Stimulated activated CD8-positive, alpha-beta memory T cell treated with anti-CD3 and anti-CD28 coated beads, Interleukin-12 subunit alpha, Interleukin-12 subunit beta, amount 100 ng/mL, for 24 hours (primary cell): ENCODE data around the gene TMEM43.

Experiments
- DNase-seq: peaks from one replicate; pipeline ENCODE4 v3.0.0-alpha.2; 2020; ENCODE audit errors: extremely low read depth

Gene TMEM43

DNA sequence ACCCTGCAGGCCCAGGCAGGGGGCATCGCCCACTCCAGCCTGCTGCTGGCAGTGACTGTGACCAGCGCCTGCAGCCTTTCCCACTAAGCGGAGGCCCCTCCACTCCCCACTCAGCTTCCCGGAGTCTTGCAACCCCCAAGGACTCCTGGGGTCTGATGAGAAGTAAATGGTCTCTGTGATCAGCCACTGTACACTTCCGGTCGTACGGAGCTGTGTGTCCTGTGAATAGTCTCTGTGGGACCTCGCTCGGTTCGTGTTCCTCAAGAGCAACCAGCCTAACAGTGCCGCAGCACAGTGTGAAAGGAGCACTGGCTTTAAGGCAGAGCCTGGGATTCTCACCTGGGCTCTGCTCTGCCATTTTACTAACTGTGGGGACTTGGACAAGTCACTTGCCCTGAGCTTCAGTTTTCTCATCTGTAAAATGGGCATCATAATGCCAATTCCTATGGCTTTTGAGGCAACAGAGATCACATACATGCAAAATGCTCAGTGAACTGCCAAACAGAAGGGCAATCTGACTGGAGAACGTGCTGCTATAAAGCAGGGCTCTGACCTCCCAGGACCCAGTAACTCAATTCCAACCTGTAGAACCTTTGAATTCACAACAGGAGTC, 26.7 kb downstream of the TMEM43 start:
- DNase-seq = no peak

DNA sequence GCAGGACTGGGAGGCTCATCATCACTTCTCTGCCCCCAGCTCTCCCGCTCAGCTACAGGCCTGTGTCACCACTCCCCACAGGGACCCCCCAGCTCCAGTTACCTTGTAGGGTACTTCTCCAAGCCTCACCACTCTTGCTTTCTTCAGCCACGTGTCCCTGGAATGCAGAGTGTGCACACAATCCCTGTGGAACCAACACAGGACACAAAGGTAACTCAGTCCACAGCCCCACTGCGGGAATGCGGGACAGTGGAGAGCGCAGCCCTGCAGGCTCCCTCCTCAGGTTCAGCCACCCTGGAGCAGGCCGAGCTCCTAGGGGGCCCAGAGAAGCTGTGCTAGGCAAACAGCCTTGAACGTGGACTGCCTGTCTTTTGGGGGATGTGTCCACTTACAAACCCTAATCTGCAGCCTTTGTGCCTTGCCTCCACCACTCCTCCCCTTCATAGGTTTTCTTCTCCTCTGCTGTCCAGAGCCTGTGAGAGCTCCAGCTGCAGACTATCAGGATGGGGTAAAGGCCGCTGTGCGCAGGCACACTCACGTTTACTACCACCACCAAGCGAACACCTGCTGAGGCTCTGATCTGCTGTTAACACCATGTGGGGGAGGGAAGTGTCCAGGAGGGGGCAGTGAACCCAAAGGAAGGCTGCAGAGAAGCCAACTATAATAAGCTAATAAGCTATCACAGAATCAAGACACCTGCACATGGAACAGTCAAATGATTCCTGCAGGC, 27.5 kb downstream of the TMEM43 start:
- DNase-seq = no peak

- DNase-seq = no peak
Measured at GRCh38 chr3:14152963-14153355, 28.1 kb downstream of the TMEM43 start.

DNA sequence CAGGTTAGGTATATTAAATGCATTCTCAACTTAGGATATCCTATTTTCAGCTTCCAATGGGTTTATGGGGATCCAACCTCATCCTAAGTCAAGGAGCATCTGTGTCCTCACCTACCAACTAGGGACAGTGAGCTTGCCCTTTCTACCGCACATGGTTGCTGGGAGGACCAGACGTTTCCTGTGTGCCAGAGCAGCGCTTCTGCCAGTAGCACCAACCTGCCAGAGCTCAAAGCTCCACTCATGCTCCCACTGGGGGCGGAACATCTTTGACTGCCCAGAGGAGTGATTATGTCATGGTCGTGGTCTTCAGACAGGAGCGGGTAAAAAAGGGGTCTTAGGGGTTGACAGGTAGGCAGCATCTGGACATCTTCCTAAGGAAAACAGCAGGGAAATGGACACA, 28.8 kb downstream of the TMEM43 start:
- DNase-seq = no peak

GRCh38 chr3:14154276-14154675, 29.4 kb downstream of the TMEM43 start:
- DNase-seq = no peak

- no peak for DNase-seq
Measured at GRCh38 chr3:14154895-14155440, 30.1 kb downstream of the TMEM43 start.

GRCh38 chr3:14156201-14156600, 31.3 kb downstream of the TMEM43 start:
- no peak for DNase-seq

DNA sequence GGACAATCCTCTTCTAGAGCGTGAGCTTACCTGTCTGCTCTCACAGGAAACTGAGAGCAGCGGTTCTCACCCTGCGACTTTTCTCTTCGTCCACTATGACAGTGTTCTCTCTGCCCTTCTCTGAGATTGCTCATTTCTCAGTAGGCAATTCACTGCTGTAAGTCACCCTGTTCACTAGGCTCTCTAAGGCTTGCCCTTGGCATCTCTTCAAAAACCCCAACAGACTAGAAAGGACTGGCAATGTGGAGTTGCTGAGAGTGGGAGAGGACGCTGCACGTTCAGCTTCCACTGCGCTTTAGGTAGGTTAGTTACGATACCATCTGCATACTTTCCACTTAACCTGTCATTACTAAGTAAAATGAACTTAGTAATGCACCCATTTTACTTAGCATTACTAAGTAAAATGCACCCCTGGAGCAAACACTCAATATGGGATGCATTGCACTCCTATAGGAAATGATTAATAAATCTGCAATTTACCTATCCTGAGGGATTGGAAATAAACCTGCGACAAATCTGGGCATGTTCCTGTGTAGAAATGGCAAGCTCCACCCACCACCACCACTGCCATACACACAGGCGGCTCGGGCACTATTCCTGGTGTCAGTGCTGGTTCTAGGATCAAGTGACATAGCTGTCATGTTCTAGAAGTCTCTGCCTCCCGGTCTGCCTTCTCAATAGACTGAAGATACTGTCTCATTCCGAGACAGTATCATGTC, 32.1 kb downstream of the TMEM43 start:
- no peak for DNase-seq

- DNase-seq = no peak
Measured at GRCh38 chr3:14157951-14158350, 33.1 kb downstream of the TMEM43 start.

GRCh38 chr3:14158370-14158769, 33.5 kb downstream of the TMEM43 start:
- DNase-seq = no peak

GRCh38 chr3:14159426-14159825, 34.6 kb downstream of the TMEM43 start:
- no peak for DNase-seq

- no peak for DNase-seq
Measured at GRCh38 chr3:14161282-14161681, 36.4 kb downstream of the TMEM43 start.

- DNase-seq = no peak
Measured at GRCh38 chr3:14162178-14162577, 37.3 kb downstream of the TMEM43 start.

- DNase-seq = no peak
Measured at GRCh38 chr3:14166877-14167603, 42.2 kb downstream of the TMEM43 start.

- no peak for DNase-seq
Measured at GRCh38 chr3:14169435-14169834, 44.6 kb downstream of the TMEM43 start.

DNA sequence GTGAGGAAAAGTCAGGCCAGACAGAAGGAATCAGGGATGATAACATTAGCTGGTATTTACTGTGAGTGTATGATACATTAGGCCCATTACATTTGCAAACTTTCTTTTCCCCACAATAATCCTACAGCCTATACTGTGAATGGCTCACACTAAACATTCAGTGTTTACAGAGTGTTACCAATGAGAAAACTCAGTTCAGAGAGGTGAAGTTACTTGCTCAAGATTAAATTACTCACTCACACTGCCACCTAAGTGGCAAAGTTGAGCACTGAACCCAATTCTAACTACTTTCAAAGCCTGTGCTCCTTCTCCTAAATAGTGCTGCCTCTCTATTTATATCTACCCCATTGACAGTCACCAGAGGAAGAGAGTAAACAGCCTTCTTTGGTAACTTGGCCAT, 45.0 kb downstream of the TMEM43 start:
- DNase-seq = no peak

GRCh38 chr3:14170531-14171159, 45.8 kb downstream of the TMEM43 start:
- DNase-seq = no peak

GRCh38 chr3:14172496-14172895, 47.6 kb downstream of the TMEM43 start:
- DNase-seq = no peak

GRCh38 chr3:14174483-14174882, 49.6 kb downstream of the TMEM43 start:
- no peak for DNase-seq

- DNase-seq = no peak
Measured at GRCh38 chr3:14175383-14176037, 50.7 kb downstream of the TMEM43 start.
